ENCODE data around the gene FABP1. TPM values are rescaled to one million over a fixed set of nuclear protein-coding genes. Genes with fewer than 3 reads are reported as not detected.

Gene FABP1
- total RNA-seq, 6 experiments from 2014 or later, result not detected

DNA sequence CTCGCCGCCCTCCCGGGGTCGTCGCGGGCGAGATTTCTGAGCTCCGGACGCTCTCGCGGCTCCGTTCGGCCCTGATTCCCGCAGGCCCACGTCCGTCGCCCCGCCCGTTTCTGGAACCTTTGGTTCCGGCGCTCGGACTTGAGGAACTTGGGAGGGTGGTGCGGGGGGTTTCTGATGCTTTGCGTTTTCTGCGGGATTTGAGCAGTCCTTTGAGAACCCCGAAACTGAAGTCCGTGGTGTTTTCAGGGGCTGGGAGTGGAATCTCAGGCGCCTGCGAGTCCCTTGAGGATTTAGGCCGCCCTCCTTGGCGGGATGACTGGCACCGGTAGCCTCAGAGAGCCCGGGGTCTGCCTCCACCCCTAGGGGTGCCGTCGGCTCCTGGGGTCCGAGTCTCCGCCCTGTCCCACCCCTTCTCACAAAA lies 42.6 kb upstream of the FABP1 start:
- Mint-ChIP-seq H3K27ac (no peak overlapping the region), H3K4me1 (ENCODE audit: low read depth) (no peaks in the 10 kb centered on the region), H3K27me3 (ENCODE audit: insufficient read depth) (peaks cover 26% of the 10 kb centered on the region), H3K9me3 (no peaks in the 10 kb centered on the region), H3K4me3 (no peak overlapping the region), H3K36me3 (ENCODE audit: low read depth) (no peaks in the 10 kb centered on the region)
- DNase-seq, result no peak
- TF ChIP-seq, protein P1, sequence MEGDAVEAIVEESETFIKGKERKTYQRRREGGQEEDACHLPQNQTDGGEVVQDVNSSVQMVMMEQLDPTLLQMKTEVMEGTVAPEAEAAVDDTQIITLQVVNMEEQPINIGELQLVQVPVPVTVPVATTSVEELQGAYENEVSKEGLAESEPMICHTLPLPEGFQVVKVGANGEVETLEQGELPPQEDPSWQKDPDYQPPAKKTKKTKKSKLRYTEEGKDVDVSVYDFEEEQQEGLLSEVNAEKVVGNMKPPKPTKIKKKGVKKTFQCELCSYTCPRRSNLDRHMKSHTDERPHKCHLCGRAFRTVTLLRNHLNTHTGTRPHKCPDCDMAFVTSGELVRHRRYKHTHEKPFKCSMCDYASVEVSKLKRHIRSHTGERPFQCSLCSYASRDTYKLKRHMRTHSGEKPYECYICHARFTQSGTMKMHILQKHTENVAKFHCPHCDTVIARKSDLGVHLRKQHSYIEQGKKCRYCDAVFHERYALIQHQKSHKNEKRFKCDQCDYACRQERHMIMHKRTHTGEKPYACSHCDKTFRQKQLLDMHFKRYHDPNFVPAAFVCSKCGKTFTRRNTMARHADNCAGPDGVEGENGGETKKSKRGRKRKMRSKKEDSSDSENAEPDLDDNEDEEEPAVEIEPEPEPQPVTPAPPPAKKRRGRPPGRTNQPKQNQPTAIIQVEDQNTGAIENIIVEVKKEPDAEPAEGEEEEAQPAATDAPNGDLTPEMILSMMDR (IDR thresholded peaks at IDR 0.05), result no peak

DNA sequence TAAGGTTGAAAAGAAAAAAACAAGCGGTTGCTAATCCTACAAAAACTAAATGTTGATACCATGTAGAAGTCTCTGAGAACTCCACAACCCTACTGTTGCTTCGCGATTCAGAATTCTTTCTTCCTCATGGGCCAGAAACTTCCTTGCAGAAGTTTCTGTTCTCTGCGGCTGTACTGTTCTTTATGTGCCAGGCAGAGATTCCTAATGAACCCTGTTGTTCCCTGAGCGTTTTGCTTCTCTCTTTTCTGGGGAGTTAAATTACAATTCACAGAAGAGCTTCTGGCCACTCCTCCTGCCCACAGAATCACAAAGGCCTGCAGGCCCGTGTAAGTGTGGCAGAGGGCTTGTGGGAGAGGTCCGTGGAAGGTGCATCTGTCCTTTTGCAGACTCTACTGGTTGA lies 40.5 kb upstream of the FABP1 start:
- no peaks in the 10 kb centered on the region for H3K4me1 Mint-ChIP-seq (ENCODE audit: low read depth)
- no peak overlapping the region for H3K4me3 Mint-ChIP-seq
- peaks cover 28% of the 10 kb centered on the region for H3K27me3 Mint-ChIP-seq (ENCODE audit: insufficient read depth)
- H3K36me3 Mint-ChIP-seq (ENCODE audit: low read depth), result no peaks in the 10 kb centered on the region
- H3K9me3 Mint-ChIP-seq, result no peaks in the 10 kb centered on the region
- no peak overlapping the region for H3K27ac Mint-ChIP-seq
- TF ChIP-seq, protein P1 (IDR thresholded peaks at IDR 0.05), result no peak
- no peak for DNase-seq

DNA sequence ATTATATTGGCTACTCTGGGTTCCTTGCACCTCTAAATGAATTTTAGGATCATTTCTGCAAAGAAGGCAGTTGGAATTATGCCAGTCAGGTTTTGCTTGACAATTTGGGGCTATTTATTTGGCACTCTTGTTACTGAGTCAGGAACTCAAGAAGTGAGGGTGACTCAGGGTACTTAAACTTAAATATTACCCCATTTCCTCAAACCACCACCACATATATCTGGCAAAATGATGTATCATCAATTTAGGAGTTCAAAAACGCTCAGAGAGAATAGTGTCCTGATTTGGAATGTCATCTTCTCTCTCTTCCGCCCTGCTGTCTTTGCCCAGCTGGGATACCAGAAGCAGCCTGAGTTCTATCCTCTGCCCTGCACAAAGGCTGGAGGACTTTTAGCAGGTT lies 39.9 kb upstream of the FABP1 start:
- no peak overlapping the region for H3K27ac Mint-ChIP-seq
- TF ChIP-seq, protein P1 (IDR thresholded peaks at IDR 0.05), result no peak
- no peak for DNase-seq
- H3K4me3 Mint-ChIP-seq, result no peak overlapping the region
- peaks cover 31% of the 10 kb centered on the region for H3K27me3 Mint-ChIP-seq (ENCODE audit: insufficient read depth)
- H3K9me3 Mint-ChIP-seq, result no peaks in the 10 kb centered on the region
- no peaks in the 10 kb centered on the region for H3K4me1 Mint-ChIP-seq (ENCODE audit: low read depth)
- H3K36me3 Mint-ChIP-seq (ENCODE audit: low read depth), result no peaks in the 10 kb centered on the region

DNA sequence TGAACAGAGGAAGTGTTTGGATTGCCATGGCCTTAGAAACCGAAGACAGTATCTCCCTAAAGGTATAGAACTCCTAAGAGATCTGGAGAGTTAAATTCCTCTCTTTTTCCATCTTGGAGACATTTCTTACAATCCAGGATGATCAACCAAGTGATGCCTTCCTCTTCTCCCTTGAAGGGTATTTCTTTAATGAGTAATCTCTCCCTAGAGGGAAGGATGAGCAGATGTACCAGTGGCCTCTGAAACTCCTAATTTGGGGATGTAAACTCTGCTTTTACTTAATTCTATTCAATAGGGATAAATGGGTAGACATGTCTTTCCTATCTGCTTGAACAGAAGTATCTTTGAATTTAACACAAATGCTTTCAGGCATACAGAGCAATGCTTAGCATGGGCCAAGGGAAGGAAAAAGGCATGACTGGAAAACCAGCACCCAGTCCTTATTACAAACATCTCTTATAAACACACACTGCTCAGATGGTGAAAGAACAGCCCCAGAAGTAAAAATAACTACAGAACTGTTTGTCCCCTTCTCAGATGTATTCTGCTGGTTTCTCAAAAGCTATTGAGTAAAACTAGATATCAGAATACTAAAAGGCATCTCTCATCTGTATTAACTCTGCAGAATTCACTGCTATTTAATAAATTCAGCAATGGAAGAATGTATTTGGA lies 37.6 kb upstream of the FABP1 start:
- TF ChIP-seq, protein P1 (IDR thresholded peaks at IDR 0.05), result no peak

DNA sequence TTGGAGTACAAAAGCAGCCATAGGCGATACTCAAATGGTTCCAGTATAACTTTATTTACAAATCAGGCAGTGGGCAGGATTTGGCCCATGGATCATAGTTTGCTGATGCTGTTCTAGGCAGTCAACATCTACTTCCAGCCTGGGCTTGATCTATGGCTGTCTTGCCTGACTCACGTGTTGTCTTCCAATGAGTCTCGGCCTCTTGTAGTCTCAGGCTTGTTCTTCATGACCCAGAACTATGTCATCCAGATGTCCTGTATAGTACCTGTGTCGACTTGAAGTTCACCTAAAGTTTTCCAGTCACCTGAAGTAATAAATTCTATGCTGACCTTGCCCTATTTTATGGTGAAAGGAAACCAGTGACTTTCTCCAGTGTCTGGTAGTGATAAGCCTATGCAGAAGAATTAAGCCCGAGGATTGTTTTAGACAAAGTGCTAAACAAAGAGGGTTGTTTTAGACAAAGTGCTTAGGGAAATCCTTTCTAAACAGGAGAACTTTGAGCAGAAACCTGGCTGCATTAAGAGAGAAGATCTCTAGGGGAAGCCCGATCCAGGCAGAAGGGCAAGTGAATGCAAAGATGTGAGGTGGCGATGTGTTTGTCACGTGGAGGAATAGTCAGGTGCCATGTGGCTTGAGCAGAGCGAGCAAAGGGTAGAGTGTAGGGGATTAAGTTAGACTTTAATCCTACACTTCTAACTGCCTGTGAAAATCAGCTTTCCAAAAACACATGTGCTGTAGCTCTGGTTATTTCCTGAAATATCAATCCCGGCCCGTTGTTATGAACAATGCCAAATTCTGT lies 33.8 kb upstream of the FABP1 start:
- no peaks in the 10 kb centered on the region for H3K4me1 Mint-ChIP-seq (ENCODE audit: low read depth)

More for the DNA sequence above, 37.6 kb upstream of the FABP1 start:
- Mint-ChIP-seq H3K36me3 (ENCODE audit: low read depth) (no peaks in the 10 kb centered on the region), H3K9me3 (no peaks in the 10 kb centered on the region), H3K4me1 (ENCODE audit: low read depth) (no peaks in the 10 kb centered on the region), H3K4me3 (no peak overlapping the region), H3K27ac (no peak overlapping the region), H3K27me3 (ENCODE audit: insufficient read depth) (peaks cover 22% of the 10 kb centered on the region)
- no peak for DNase-seq

More for the DNA sequence above, 33.8 kb upstream of the FABP1 start:
- Mint-ChIP-seq H3K27me3 (ENCODE audit: insufficient read depth) (peaks cover 17% of the 10 kb centered on the region), H3K36me3 (ENCODE audit: low read depth) (no peaks in the 10 kb centered on the region), H3K9me3 (no peaks in the 10 kb centered on the region), H3K4me3 (no peak overlapping the region), H3K27ac (no peak overlapping the region)
- no peak for DNase-seq
- TF ChIP-seq, protein P1 (IDR thresholded peaks at IDR 0.05), result no peak
